Stimulated activated memory B cell treated with anti-CD40 and anti-IgM and Interleukin-4, amounts not matched to agents 10 μg/mL and 1 μg/mL and 100 μg/mL, for 72 hours (primary cell): ENCODE data around the gene CLDN4.
A peak's percentile ranks its signal among the peaks of the same experiment; 100 is the strongest.
"Not testable (repeated sequence)": the region's sequence is repeated elsewhere in the genome, so short reads cannot be mapped to it uniquely, and the experiment has no call there.

Source experiments
- ATAC-seq: fragments of 150-1000 bp; cut with Tn5 transposase; 2 replicates; pipeline ENCODE4 v1.10.0; 2021
- H3K27ac Mint-ChIP-seq: one replicate; pipeline ENCODE4 v1.8.0; 2022; ENCODE audit warnings: mild to moderate bottlenecking, mixed read lengths
- H3K27me3 Mint-ChIP-seq: one replicate; pipeline ENCODE4 v1.8.0; 2022; ENCODE audit warnings: mixed read lengths
- H3K36me3 Mint-ChIP-seq: one replicate; pipeline ENCODE4 v1.8.0; 2022; ENCODE audit warnings: mixed read lengths
- H3K4me1 Mint-ChIP-seq: one replicate; pipeline ENCODE4 v1.8.0; 2022; ENCODE audit warnings: mixed read lengths
- H3K4me3 Mint-ChIP-seq: one replicate; pipeline ENCODE4 v1.8.0; 2022; ENCODE audit warnings: mild to moderate bottlenecking, moderate library complexity, mixed read lengths
- H3K9me3 Mint-ChIP-seq: one replicate; pipeline ENCODE4 v1.8.0; 2022; ENCODE audit warnings: mixed read lengths

The CLDN4 gene

GRCh38 chr7:73831834-73832651, 1.2 kb downstream of the CLDN4 start:
- no peak for ATAC-seq
- no peak overlapping the region for H3K27ac Mint-ChIP-seq

GRCh38 chr7:73832806-73833205, 2.0 kb downstream of the CLDN4 start:
- Mint-ChIP-seq H3K4me1 (peaks cover 14% of the 10 kb centered on the region), H3K27me3 (peaks cover 19% of the 10 kb centered on the region), H3K27ac (no peak overlapping the region), H3K4me3 (no peak overlapping the region), H3K36me3 (no peaks in the 10 kb centered on the region), H3K9me3 (no peaks in the 10 kb centered on the region)
- ATAC-seq = no peak

More at GRCh38 chr7:73831834-73832651, 1.2 kb downstream of the CLDN4 start:
- Mint-ChIP-seq H3K27me3 (peaks cover 19% of the 10 kb centered on the region), H3K9me3 (no peaks in the 10 kb centered on the region), H3K4me1 (peaks cover 21% of the 10 kb centered on the region), H3K36me3 (no peaks in the 10 kb centered on the region), H3K4me3 (no peak overlapping the region)

GRCh38 chr7:73833251-73833919, 2.6 kb downstream of the CLDN4 start:
- peaks cover 8% of the 10 kb centered on the region for H3K4me1 Mint-ChIP-seq
- H3K27ac Mint-ChIP-seq = no peak overlapping the region
- H3K27me3 Mint-ChIP-seq = peaks cover 19% of the 10 kb centered on the region
- no peaks in the 10 kb centered on the region for H3K36me3 Mint-ChIP-seq
- no peak overlapping the region for H3K4me3 Mint-ChIP-seq
- no peaks in the 10 kb centered on the region for H3K9me3 Mint-ChIP-seq
- ATAC-seq = no peak

GRCh38 chr7:73834626-73835191, 3.9 kb downstream of the CLDN4 start:
- ATAC-seq = no peak
- Mint-ChIP-seq H3K4me3 (no peak overlapping the region), H3K36me3 (no peaks in the 10 kb centered on the region), H3K9me3 (no peaks in the 10 kb centered on the region), H3K27me3 (peaks cover 14% of the 10 kb centered on the region), H3K4me1 (no peaks in the 10 kb centered on the region), H3K27ac (no peak overlapping the region)

GRCh38 chr7:73837167-73837566, 6.4 kb downstream of the CLDN4 start:
- H3K27me3 Mint-ChIP-seq = not testable (repeated sequence)

GRCh38 chr7:73838642-73839041, 7.8 kb downstream of the CLDN4 start:
- Mint-ChIP-seq H3K27ac (no peak overlapping the region), H3K27me3 (no peaks in the 10 kb centered on the region), H3K36me3 (no peaks in the 10 kb centered on the region), H3K9me3 (no peaks in the 10 kb centered on the region), H3K4me1 (peaks cover 8% of the 10 kb centered on the region), H3K4me3 (no peak overlapping the region)
- ATAC-seq = no peak

More at GRCh38 chr7:73837167-73837566, 6.4 kb downstream of the CLDN4 start:
- H3K36me3 Mint-ChIP-seq, ATAC-seq, H3K9me3 Mint-ChIP-seq, H3K27ac Mint-ChIP-seq, H3K4me3 Mint-ChIP-seq, H3K4me1 Mint-ChIP-seq: not testable (repeated sequence)

- ATAC-seq = no peak
- Mint-ChIP-seq H3K9me3 (no peaks in the 10 kb centered on the region), H3K27me3 (no peaks in the 10 kb centered on the region), H3K4me1 (peaks cover 15% of the 10 kb centered on the region), H3K27ac (no peak overlapping the region), H3K4me3 (no peak overlapping the region), H3K36me3 (no peaks in the 10 kb centered on the region)
These were observed 8.5 kb downstream of the CLDN4 start for GRCh38 chr7:73839290-73839689.

- Mint-ChIP-seq H3K4me1 (peaks cover 20% of the 10 kb centered on the region), H3K27me3 (no peaks in the 10 kb centered on the region), H3K36me3 (no peaks in the 10 kb centered on the region), H3K4me3 (no peak overlapping the region), H3K27ac (no peak overlapping the region), H3K9me3 (no peaks in the 10 kb centered on the region)
- no peak for ATAC-seq
These were observed 9.2 kb downstream of the CLDN4 start for GRCh38 chr7:73839743-73840714.

GRCh38 chr7:73840715-73841379, 10.1 kb downstream of the CLDN4 start:
- Mint-ChIP-seq H3K9me3 (no peaks in the 10 kb centered on the region), H3K27ac (no peak overlapping the region)
- ATAC-seq = no peak

GRCh38 chr7:73841689-73842066, 10.9 kb downstream of the CLDN4 start:
- Mint-ChIP-seq H3K4me3 (peak overlapping the region; percentile 79), H3K27ac (peak overlapping the region; percentile 24), H3K4me1 (peaks cover 34% of the 10 kb centered on the region), H3K9me3 (no peaks in the 10 kb centered on the region), H3K36me3 (no peaks in the 10 kb centered on the region), H3K27me3 (no peaks in the 10 kb centered on the region)
- no peak for ATAC-seq

More at GRCh38 chr7:73840715-73841379, 10.1 kb downstream of the CLDN4 start:
- peaks cover 27% of the 10 kb centered on the region for H3K4me1 Mint-ChIP-seq
- peak overlapping the region; percentile 34 for H3K4me3 Mint-ChIP-seq
- H3K36me3 Mint-ChIP-seq = no peaks in the 10 kb centered on the region
- no peaks in the 10 kb centered on the region for H3K27me3 Mint-ChIP-seq

- ATAC-seq = peak; percentile 97
- Mint-ChIP-seq H3K27me3 (no peaks in the 10 kb centered on the region), H3K4me1 (peaks cover 34% of the 10 kb centered on the region), H3K4me3 (peak within 1 kb of the TSS; percentile 79), H3K9me3 (no peaks in the 10 kb centered on the region), H3K27ac (peak within 1 kb of the TSS; percentile 24), H3K36me3 (no peaks in the 10 kb centered on the region)
These were observed 11.5 kb downstream of the CLDN4 start, which contains the start of gene METTL27 for GRCh38 chr7:73842067-73842976. METTL27 (minus strand) TSS chr7:73842516; CDS start chr7:73842140, 376 bp downstream.

GRCh38 chr7:73844131-73844547, 13.3 kb downstream of the CLDN4 start:
- Mint-ChIP-seq H3K27me3 (peaks cover 2% of the 10 kb centered on the region), H3K4me3 (no peak overlapping the region), H3K36me3 (no peaks in the 10 kb centered on the region), H3K27ac (no peak overlapping the region), H3K4me1 (peaks cover 34% of the 10 kb centered on the region), H3K9me3 (no peaks in the 10 kb centered on the region)
- ATAC-seq = no peak

GRCh38 chr7:73844848-73845460, 14.2 kb downstream of the CLDN4 start:
- Mint-ChIP-seq H3K9me3 (no peaks in the 10 kb centered on the region), H3K36me3 (no peaks in the 10 kb centered on the region), H3K27me3 (peaks cover 11% of the 10 kb centered on the region), H3K27ac (peak overlapping the region; percentile 57), H3K4me3 (no peak overlapping the region), H3K4me1 (peaks cover 39% of the 10 kb centered on the region)
- ATAC-seq = no peak
